HCT116 (cell line): ENCODE data around the gene CUL4A. TPM values are rescaled to one million over a fixed set of nuclear protein-coding genes. Genes with fewer than 3 reads are reported as not detected.
"Not testable (repeated sequence)": the region's sequence is repeated elsewhere in the genome, so short reads cannot be mapped to it uniquely, and the experiment has no call there.

Experiments
- ATAC-seq: fragments of 200-7000 bp; cut with Tn5 transposase; 2 replicates; pipeline ENCODE4 v1.9.1; 2020; ENCODE audit warnings: mild to moderate bottlenecking, moderate library complexity
- BruUV-seq: library from RNA; stranded (reverse); fragments of 400-500 nt; replicated peaks from 2 replicates; lab custom pipeline; 2021; lab: Mats Ljungman, UMichigan
- CTCF ChIA-PET: fragments of 300-600 bp; sonication (Branson Sonifier 250); formaldehyde crosslinking; loops from one replicate; lab custom pipeline; 2021; ENCODE audit warnings: antibody characterized with exemption; lab: Charles Lee
- POLR2A ChIA-PET: fragments of 300-600, 350-600 bp; sonication (Branson Sonifier 250); formaldehyde crosslinking; loops from one replicate; lab custom pipeline; 2021; ENCODE audit warnings: antibody characterized with exemption; lab: Charles Lee
- RAD21 ChIA-PET, 2 experiments: fragments of 300-600 bp; sonication (Branson Sonifier 250); formaldehyde crosslinking; loops; one replicate each; lab custom pipeline; 2023; ENCODE audit warnings: low total read pairs in 2 of 2; ENCODE audit not compliant: uncharacterized antibody in 2 of 2, unreplicated experiment in 2 of 2, low non-redundant PET in 1 of 2; lab: Charles Lee
- DNase-seq: peaks from one replicate; pipeline ENCODE4 v3.0.0-alpha.2; 2010; ENCODE audit warnings: low read depth, low spot score
- H2AFZ ChIP-seq: fragments of 200-600 bp; shearing (Covaris generic), sonication (generic); 2 replicates; pipeline ENCODE4 v1.6.1; 2017; ENCODE audit warnings: low read depth, mixed run types, mixed read lengths, antibody characterized with exemption, low read length; ENCODE audit not compliant: poor library complexity, severe bottlenecking
- H3K27ac ChIP-seq: 2 replicates; pipeline ENCODE4 v1.5.1; 2012; ENCODE audit warnings: low read depth, low read length
- H3K27me3 ChIP-seq: fragments of 200-600 bp; sonication (generic); 2 replicates; pipeline ENCODE4 v1.6.1; 2016; ENCODE audit warnings: mixed run types, low read length, mixed read lengths; ENCODE audit not compliant: insufficient read depth
- H3K36me3 ChIP-seq, 2 experiments: fragments of 200-500 bp in 1 of 2; fragments of 200-600 bp in 1 of 2; sonication (Bioruptor generic) in 1 of 2; sonication (generic) in 1 of 2; 2 replicates each; pipeline versions ENCODE4 v1.5.1 to v1.6.1; 2014 to 2016; ENCODE audit warnings: low read length in 2 of 2, inconsistent platforms in 1 of 2, mixed read lengths in 1 of 2, mixed run types in 1 of 2; ENCODE audit not compliant: insufficient read depth in 2 of 2, control insufficient read depth in 1 of 2
- H3K4me1 ChIP-seq, 2 experiments: fragments of 200-600 bp in 1 of 2; sonication (generic) in 1 of 2; 2 replicates each; pipeline versions ENCODE4 v1.5.1 to v1.6.1; 2012 to 2017; ENCODE audit warnings: low read length in 2 of 2, inconsistent platforms in 1 of 2, mild to moderate bottlenecking in 1 of 2, mixed read lengths in 1 of 2, mixed run types in 1 of 2, moderate library complexity in 1 of 2; ENCODE audit not compliant: insufficient read depth in 2 of 2, control insufficient read depth in 1 of 2
- H3K4me2 ChIP-seq: fragments of 200-600 bp; sonication (generic); 2 replicates; pipeline ENCODE4 v1.6.1; 2017; ENCODE audit warnings: mixed run types, low read length, mixed read lengths
- H3K4me3 ChIP-seq, 2 experiments: fragments of 200-600 bp in 1 of 2; sonication (generic) in 1 of 2; replicated peaks in 1 of 2; 2 replicates each; pipeline ENCODE4 v1.5.1; 2011 to 2016; ENCODE audit warnings: low read length in 2 of 2, control low read depth in 1 of 2, low read depth in 1 of 2, mild to moderate bottlenecking in 1 of 2, mixed read lengths in 1 of 2, mixed run types in 1 of 2
- H3K79me2 ChIP-seq: fragments of 200-600 bp; sonication (generic); 2 replicates; pipeline ENCODE4 v1.6.1; 2017; ENCODE audit warnings: mild to moderate bottlenecking, mixed run types, low read length, moderate library complexity, mixed read lengths; ENCODE audit not compliant: insufficient read depth
- H3K9ac ChIP-seq: fragments of 200-600 bp; sonication (generic); 2 replicates; pipeline ENCODE4 v1.6.1; 2016; ENCODE audit warnings: low read length, mixed read lengths
- H3K9me2 ChIP-seq: fragments of 200-600 bp; sonication (generic), shearing (Covaris generic); 2 replicates; pipeline ENCODE4 v1.6.1; 2017; ENCODE audit warnings: mixed run types, mild to moderate bottlenecking, moderate library complexity; ENCODE audit not compliant: insufficient read depth
- H3K9me3 ChIP-seq, 2 experiments: fragments of 200-500 bp in 1 of 2; fragments of 200-600 bp in 1 of 2; sonication (Bioruptor generic) in 1 of 2; sonication (generic) in 1 of 2; 2 replicates each; pipeline ENCODE4 v1.6.1; 2014 to 2017; ENCODE audit warnings: low read length in 2 of 2, mixed read lengths in 2 of 2, inconsistent platforms in 1 of 2, low read depth in 1 of 2, mild to moderate bottlenecking in 1 of 2, mixed run types in 1 of 2, moderate library complexity in 1 of 2; ENCODE audit not compliant: control insufficient read depth in 1 of 2, insufficient read depth in 1 of 2
- H4K20me1 ChIP-seq: fragments of 200-600 bp; sonication (generic), shearing (Covaris generic); 2 replicates; pipeline ENCODE4 v1.6.1; 2017; ENCODE audit warnings: mixed run types, mild to moderate bottlenecking, moderate library complexity; ENCODE audit not compliant: insufficient read depth
- EZH2 ChIP-seq: fragments of 200-600 bp; sonication (generic); IDR thresholded peaks from 2 replicates; pipeline ENCODE4 v1.6.1; 2017; ENCODE audit warnings: antibody characterized with exemption, mixed run types
- EZH2phosphoT487 ChIP-seq: fragments of 200-600 bp; IDR thresholded peaks from 2 replicates; pipeline ENCODE4 v1.6.1; 2018; ENCODE audit warnings: antibody characterized with exemption, borderline replicate concordance
- POLR2AphosphoS5 ChIP-seq: IDR thresholded peaks from 2 replicates; pipeline ENCODE4 v1.6.1; 2011; ENCODE audit warnings: mild to moderate bottlenecking, low read depth, low read length, moderate library complexity
- SP1 ChIP-seq: IDR thresholded peaks from 2 replicates; pipeline ENCODE4 v1.6.1; 2012; ENCODE audit warnings: low read depth
- TCF7L2 ChIP-seq: IDR thresholded peaks from 2 replicates; pipeline ENCODE4 v1.7.0; 2011; ENCODE audit warnings: borderline replicate concordance, inconsistent platforms; ENCODE audit not compliant: insufficient read depth, insufficient read length; ENCODE audit errors: extremely low read depth
- ZFX ChIP-seq: fragments of 450-650 bp; IDR thresholded peaks from 2 replicates; pipeline ENCODE4 v1.6.1; 2017
- intact Hi-C: fragments of 100-400 bp; cut with micrococcal nuclease; formaldehyde crosslinking; loops from 2 replicates; pipeline ENCODE4 v1.10.0; 2022
- total RNA-seq: library from RNA; stranded (reverse); gene quantifications from one replicate; pipeline ENCODE4 v1.2.1, GENCODE V29; 2021; ENCODE audit not compliant: unreplicated experiment

Gene CUL4A
- total RNA-seq, 1 experiment from 2014 or later: 76.5 TPM

DNA sequence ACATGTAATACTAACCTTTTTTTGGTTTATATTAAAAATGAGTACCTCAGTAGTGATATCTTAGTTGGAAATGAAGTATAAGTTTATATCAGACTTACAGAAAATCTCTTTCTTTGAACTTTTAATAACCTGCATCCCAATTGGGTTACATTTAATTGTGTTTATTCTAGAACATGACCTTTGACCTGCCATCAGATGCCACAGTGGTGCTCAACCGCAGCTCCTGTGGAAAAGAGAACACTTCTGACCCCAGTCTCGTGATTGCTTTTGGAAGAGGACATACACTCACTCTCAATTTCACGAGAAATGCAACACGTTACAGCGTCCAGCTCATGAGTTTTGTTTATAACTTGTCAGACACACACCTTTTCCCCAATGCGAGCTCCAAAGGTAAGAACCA is 100.1 kb downstream of the CUL4A start:
- H4K20me1 ChIP-seq: no peaks in the 10 kb centered on the region
- POLR2A ChIA-PET: no interaction called here
- H3K9ac ChIP-seq: no peak overlapping the region
- no peak overlapping the region for H3K4me2 ChIP-seq
- no peaks in the 10 kb centered on the region for H3K27me3 ChIP-seq
- DNase-seq: no peak
- H3K9me3 ChIP-seq: no peaks in the 10 kb centered on the region
- RAD21 ChIA-PET: no interaction called here
- intact Hi-C loops: no loop called here
- ATAC-seq: no peak
- H3K27ac ChIP-seq: no peak overlapping the region
- peaks cover 6 to 16% of the 10 kb centered on the region in 2 experiments; a peak in 3 of 4 replicates for H3K4me1 ChIP-seq
- CTCF ChIA-PET: no interaction called here
- BruUV-seq: no TSS peak
- peaks cover 47% of the 10 kb centered on the region for H3K79me2 ChIP-seq
- no peaks in the 10 kb centered on the region for H3K9me2 ChIP-seq
- TF ChIP-seq EZH2phosphoT487 (no peak), TCF7L2 (no peak), EZH2 (no peak), ZFX (no peak), POLR2AphosphoS5 (no peak), SP1 (no peak)
- peaks cover 9 to 14% of the 10 kb centered on the region in 2 experiments; a peak in 3 of 4 replicates for H3K36me3 ChIP-seq
- no peak overlapping the region for H3K4me3 ChIP-seq
- H2AFZ ChIP-seq: no peak overlapping the region

DNA sequence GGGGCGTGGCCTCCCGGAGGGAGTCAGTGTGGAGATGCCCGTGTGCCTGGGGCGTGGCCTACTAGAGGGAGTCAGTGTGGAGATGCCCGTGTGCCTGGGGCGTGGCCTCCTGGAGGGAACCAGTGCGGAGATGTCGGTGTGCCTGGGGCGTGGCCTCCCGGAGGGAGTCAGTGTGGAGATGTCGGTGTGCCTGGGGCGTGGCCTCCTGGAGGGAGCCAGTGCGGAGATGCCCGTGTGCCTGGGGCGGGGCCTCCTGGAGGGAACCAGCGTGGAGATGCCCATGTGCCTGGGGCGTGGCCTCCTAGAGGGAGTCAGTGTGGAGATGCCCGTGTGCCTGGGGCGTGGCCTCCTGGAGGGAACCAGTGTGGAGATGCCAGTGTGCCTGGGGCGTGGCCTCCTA is 104.7 kb downstream of the CUL4A start:
- CTCF ChIA-PET, H2AFZ ChIP-seq, H3K9me3 ChIP-seq, BruUV-seq, ATAC-seq, H3K4me3 ChIP-seq, H3K27ac ChIP-seq, intact Hi-C loops, H3K27me3 ChIP-seq, H3K9ac ChIP-seq, POLR2A ChIA-PET, H3K9me2 ChIP-seq, RAD21 ChIA-PET, H4K20me1 ChIP-seq: not testable (repeated sequence)
- H3K79me2 ChIP-seq: peaks cover 29% of the 10 kb centered on the region
- H3K4me1 ChIP-seq: peaks cover 6 to 25% of the 10 kb centered on the region in 2 experiments; a peak in 3 of 4 replicates
- peak; percentile 65 for DNase-seq
- H3K36me3 ChIP-seq: peaks cover 9 to 17% of the 10 kb centered on the region in 2 experiments; a peak in 3 of 4 replicates
- H3K4me2 ChIP-seq: 0 out of 2 replicates have a peak overlapping the region, but pooled peaks have one; percentile 7

DNA sequence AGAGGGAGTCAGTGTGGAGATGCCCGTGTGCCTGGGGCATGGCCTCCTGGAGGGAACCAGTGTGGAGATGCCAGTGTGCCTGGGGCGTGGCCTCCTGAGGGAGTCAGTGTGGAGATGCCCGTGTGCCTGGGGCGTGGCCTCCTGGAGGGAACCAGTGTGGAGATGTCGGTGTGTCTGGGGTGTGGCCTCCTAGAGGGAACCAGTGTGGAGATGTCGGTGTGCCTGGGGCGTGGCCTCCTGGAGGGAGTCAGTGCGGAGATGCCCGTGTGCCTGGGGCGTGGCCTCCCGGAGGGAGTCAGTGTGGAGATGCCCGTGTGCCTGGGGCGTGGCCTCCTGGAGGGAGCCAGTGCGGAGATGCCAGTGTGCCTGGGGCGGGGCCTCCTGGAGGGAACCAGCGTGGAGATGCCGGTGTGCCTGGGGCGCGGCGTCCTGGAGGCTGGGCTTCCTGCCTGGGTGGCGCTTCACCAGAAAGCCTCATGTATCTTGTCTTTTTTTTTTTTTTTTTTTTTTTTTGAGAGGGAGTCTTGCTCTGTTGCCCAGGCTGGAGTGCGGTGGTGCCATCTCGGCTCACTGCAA is 105.6 kb downstream of the CUL4A start:
- RAD21 ChIA-PET, H3K9me3 ChIP-seq, intact Hi-C loops, H3K9ac ChIP-seq, H2AFZ ChIP-seq, H3K27ac ChIP-seq, H3K27me3 ChIP-seq, CTCF ChIA-PET, H3K4me3 ChIP-seq, H3K9me2 ChIP-seq, POLR2A ChIA-PET, BruUV-seq, H4K20me1 ChIP-seq: not testable (repeated sequence)
- Histone ChIP-seq H3K79me2 (peaks cover 23% of the 10 kb centered on the region; the same call in 1 of the 2 replicates), H3K36me3 (peaks cover 11 to 14% of the 10 kb centered on the region in 2 experiments; a peak in 3 of 4 replicates), H3K4me1 (peaks cover 6 to 25% of the 10 kb centered on the region in 2 experiments; a peak in 3 of 4 replicates), H3K4me2 (peak overlapping the region; percentile 43)
- peak; percentile 72 for DNase-seq
- ATAC-seq: peak; percentile 55
